Measurements from ENCODE around the gene MAP3K7.

DNA sequence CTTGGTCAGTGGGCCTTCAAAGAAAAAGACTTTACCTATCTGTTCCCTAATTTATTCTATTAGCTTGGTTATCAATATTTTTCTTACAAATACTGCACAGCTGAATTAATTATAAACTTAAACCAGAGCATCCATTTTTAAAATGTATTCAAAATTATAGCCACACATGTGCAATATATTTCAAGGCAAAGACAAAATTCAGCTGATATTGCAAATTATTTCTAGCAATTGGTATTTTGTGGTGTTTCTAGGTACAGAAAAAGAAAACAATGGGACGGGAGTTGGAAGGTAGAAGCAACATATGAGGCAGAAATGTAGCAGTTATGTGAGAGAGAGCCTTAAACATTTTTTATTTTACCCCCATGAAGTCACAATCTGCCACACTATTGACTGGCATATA lies 64.9 kb downstream of the MAP3K7 start:
- TF ChIP-seq, protein P1, sequence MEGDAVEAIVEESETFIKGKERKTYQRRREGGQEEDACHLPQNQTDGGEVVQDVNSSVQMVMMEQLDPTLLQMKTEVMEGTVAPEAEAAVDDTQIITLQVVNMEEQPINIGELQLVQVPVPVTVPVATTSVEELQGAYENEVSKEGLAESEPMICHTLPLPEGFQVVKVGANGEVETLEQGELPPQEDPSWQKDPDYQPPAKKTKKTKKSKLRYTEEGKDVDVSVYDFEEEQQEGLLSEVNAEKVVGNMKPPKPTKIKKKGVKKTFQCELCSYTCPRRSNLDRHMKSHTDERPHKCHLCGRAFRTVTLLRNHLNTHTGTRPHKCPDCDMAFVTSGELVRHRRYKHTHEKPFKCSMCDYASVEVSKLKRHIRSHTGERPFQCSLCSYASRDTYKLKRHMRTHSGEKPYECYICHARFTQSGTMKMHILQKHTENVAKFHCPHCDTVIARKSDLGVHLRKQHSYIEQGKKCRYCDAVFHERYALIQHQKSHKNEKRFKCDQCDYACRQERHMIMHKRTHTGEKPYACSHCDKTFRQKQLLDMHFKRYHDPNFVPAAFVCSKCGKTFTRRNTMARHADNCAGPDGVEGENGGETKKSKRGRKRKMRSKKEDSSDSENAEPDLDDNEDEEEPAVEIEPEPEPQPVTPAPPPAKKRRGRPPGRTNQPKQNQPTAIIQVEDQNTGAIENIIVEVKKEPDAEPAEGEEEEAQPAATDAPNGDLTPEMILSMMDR (IDR thresholded peaks at IDR 0.05; ENCODE audit: borderline replicate concordance, extremely low read depth, low read length, poor library complexity, severe bottlenecking) = no peak
- TF ChIP-seq EZH2 (IDR thresholded peaks at IDR 0.05; ENCODE audit: borderline replicate concordance, low read depth, low read length, severe bottlenecking) = no peak

All from DND-41 (cell line).